Stimulated activated CD4-positive, alpha-beta T cell treated with anti-CD3 and anti-CD28 coated beads, Interleukin-1b, Interleukin-23, amount 100 ng/mL, for 24 hours (primary cell): ENCODE results near the gene LAMP1.
"Not testable (repeated sequence)": the region's sequence is repeated elsewhere in the genome, so short reads cannot be mapped to it uniquely, and the experiment has no call there.

ENCODE experiments used
- DNase-seq, 4 experiments: peaks; one replicate each; pipeline ENCODE4 v3.0.0-alpha.2; 2020; ENCODE audit warnings: low read depth in 4 of 4, low spot score in 1 of 4

Gene LAMP1

GRCh38 chr13:113354831-113355610 lies 58.0 kb downstream of the LAMP1 start:
- DNase-seq = no peak

- DNase-seq = no peak
Measured at GRCh38 chr13:113355621-113356020, 58.6 kb downstream of the LAMP1 start.

- DNase-seq = no peak
Measured at GRCh38 chr13:113356596-113356995, 59.6 kb downstream of the LAMP1 start.

- no peak for DNase-seq
Measured at GRCh38 chr13:113357529-113357928, 60.5 kb downstream of the LAMP1 start.

- no peak for DNase-seq
Measured at GRCh38 chr13:113358653-113359190, 61.7 kb downstream of the LAMP1 start.

GRCh38 chr13:113359571-113359970 lies 62.5 kb downstream of the LAMP1 start:
- no peak for DNase-seq

GRCh38 chr13:113360446-113360845 lies 63.4 kb downstream of the LAMP1 start:
- DNase-seq = no peak

GRCh38 chr13:113361406-113361805 lies 64.4 kb downstream of the LAMP1 start:
- DNase-seq = no peak

- DNase-seq = no peak
Measured at GRCh38 chr13:113364311-113364889, 67.4 kb downstream of the LAMP1 start.

GRCh38 chr13:113364901-113365582 lies 68.0 kb downstream of the LAMP1 start:
- DNase-seq = no peak

GRCh38 chr13:113365583-113365970 lies 68.5 kb downstream of the LAMP1 start:
- DNase-seq = no peak

GRCh38 chr13:113365971-113366588 lies 69.0 kb downstream of the LAMP1 start:
- DNase-seq = no peak

GRCh38 chr13:113367020-113367560 lies 70.1 kb downstream of the LAMP1 start:
- no peak for DNase-seq

- no peak for DNase-seq
Measured at GRCh38 chr13:113367771-113368170, 70.7 kb downstream of the LAMP1 start.

GRCh38 chr13:113368353-113368752 lies 71.3 kb downstream of the LAMP1 start:
- not testable (repeated sequence) for DNase-seq

GRCh38 chr13:113369189-113369588 lies 72.2 kb downstream of the LAMP1 start:
- DNase-seq = no peak

GRCh38 chr13:113369881-113370280 lies 72.8 kb downstream of the LAMP1 start:
- DNase-seq = no peak

GRCh38 chr13:113371061-113371460 lies 74.0 kb downstream of the LAMP1 start:
- no peak for DNase-seq

- not testable (repeated sequence) for DNase-seq
Measured at GRCh38 chr13:113371701-113372100, 74.7 kb downstream of the LAMP1 start.
